IPS-NIHi7 (cell line): ENCODE results near the gene HPN.
"Not testable (repeated sequence)": the region's sequence is repeated elsewhere in the genome, so short reads cannot be mapped to it uniquely, and the experiment has no call there.

Source experiments
- DNase-seq: peaks from one replicate; pipeline ENCODE4 v3.0.0; 2012; ENCODE audit warnings: mixed read lengths; ENCODE audit errors: extremely low spot score

Gene HPN

DNA sequence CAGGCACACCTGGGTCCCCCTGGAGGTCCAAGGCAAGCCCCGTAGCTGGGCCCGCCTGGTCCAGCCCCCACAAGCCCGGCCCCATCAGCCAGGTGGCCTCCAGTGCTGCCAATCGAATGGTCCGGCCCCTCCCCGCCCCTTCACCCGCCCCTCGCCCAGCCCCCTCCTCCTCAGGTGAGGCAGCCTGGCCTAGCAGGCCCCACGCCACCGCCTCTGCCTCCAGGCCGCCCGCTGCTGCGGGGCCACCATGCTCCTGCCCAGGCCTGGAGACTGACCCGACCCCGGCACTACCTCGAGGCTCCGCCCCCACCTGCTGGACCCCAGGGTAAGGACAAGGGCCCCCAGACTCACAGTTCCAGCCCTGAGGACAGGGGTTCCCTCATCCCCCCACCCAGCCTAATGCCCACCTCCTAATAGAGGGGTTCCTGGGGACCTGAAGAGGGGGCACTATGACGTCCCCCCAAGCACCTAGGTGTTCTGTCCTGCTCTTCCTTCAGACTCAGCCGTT lies at the start of gene HPN:
TSS of gene HPN (plus strand) at position 174 of the 508 bp plus-strand sequence. CDS start 786 bp downstream, outside the sequence.
- DNase-seq, result peak; percentile 96

DNA sequence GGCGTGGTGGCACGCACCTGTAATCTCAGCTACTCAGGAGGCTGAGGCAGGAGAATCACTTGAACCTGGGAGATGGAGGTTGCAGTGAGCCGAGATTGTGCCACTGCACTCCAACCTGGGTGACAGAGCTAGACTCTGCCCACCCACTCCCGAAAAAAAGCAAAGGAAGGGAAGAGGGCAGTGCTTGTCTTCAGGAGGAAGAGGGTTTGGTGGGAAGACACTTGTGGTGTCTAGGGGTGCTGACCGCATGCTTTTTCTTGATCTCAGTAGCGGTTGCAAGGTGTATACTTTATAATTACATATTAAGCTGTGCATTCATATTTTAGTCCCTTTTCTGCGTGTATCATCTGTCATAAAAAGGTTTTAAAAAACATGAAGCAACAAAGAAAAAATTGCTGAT lies 48.9 kb upstream of the HPN start:
- not testable (repeated sequence) for DNase-seq

DNA sequence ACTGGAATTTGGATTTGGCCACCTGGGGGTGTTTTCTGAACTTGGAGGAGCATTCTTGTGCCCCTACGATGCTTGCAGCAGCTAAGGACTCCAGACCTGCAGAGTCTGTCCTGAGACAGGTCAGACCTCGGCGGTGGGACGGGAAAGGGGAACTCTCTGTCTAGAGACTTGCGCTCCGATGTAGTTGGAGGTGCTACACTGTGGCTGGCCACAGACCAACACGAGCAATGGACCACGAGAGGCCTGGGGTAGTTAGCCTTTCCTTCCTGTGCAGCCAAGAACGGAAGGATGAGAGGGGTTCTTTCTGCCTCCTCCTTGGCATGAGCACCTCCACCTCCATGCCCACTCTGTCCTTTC lies 47.3 kb upstream of the HPN start:
- no peak for DNase-seq

DNA sequence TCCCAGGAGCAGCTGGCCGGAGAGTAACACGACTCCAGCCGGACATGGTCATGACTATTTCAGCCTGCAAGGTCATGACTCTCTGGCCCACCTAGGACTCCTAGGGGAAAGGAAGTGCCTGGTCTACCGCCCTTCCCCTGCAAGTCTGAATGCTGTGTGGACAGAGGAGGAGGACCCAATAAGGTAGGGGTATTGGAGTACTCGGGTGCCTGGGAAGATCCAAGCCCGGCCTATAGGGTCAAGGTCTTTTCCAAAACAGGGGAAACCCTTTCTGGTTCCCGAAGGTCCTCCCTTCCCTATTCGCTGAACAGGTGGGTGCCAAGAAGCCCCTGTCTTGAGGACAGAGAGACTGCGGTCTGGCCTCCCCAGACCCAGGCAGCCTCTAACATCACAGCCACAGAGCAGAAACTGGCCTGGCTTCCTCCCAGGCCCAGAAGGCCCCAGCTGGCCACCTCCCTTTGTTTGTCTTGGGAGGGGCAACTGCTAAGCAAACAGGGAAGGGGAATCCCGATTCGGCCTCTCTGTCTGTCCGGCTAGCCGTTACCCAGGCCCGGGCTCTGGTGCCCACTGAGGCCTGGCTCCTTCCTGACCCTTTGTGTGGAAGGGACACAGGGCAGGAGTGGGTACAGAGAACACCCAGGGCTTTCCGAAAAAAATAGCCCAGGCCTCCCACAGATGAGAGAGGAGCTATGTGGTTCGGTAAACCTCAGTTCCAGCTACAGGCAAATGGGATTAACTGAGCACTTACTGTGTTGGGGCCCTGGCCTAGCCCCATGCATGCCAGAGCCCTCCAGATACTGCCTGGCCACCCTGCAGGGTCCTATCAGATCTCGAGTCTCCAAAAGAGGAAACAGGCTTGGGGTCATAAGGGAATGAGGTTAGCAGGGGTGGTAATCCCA lies 46.6 kb upstream of the HPN start:
- DNase-seq, result no peak

DNA sequence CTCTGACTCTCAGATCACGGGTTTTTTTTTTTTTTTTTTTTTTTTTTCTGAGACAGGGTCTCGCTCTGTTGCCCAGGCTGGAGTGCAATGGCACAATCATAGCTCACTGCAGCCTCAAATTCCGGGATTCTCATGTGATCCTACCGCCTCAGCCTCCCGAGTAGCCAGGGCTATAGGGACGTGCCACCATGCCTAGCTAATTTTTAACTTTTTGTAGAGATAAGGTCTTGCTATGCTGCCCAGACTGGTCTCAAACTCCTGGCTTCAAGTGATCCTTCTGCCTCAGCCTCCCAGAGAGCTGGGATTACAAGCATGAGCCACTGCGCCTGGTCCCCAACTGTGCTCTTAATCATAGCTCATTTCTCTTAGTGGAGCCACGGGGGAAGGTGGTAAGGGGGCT lies 46.0 kb upstream of the HPN start:
- no peak for DNase-seq

DNA sequence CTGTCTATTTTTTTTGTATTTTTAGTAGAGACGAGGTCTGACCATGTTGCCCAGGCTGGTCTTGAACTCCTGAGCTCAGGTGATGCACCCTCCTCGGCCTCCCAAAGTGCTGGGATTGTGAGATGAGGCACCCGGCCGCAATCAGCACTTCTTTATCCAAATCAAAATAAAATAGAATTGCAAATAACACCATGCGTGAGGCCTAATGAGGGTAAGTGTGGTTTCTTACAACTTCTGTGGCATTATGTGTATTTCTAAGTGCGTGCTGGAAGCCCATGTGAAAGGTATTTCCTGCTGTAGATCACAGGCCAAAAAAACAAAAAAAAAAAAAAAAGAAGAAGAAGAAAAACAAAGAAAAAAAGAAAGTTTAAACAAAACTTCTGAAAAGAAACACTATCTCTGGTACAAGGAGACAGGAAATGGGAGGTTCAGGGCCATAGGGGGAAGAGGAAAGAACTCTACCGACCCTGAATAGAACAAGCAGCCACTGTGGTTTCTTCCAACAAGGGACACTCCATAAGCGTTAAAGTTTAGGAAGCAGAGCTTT lies 44.4 kb upstream of the HPN start:
- no peak for DNase-seq

DNA sequence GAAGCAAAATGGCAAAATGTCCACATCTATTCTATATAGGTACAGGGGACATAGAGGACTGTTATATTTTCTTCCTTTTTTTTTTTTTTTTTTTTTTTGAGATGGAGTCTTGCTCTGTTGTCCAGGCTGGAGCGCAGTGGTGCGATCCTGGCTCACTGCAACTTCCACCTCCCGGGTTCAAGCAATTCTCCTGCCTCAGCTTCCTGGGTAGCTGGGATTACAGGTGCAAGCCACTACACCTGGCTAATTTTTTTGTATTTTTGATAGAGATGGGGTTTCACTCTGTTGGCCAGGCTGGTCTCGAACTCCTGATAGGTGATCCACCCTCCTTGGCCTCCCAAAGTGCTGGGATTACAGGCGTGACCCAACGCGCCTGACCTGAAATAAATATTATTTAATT lies 43.3 kb upstream of the HPN start:
- DNase-seq, result not testable (repeated sequence)

DNA sequence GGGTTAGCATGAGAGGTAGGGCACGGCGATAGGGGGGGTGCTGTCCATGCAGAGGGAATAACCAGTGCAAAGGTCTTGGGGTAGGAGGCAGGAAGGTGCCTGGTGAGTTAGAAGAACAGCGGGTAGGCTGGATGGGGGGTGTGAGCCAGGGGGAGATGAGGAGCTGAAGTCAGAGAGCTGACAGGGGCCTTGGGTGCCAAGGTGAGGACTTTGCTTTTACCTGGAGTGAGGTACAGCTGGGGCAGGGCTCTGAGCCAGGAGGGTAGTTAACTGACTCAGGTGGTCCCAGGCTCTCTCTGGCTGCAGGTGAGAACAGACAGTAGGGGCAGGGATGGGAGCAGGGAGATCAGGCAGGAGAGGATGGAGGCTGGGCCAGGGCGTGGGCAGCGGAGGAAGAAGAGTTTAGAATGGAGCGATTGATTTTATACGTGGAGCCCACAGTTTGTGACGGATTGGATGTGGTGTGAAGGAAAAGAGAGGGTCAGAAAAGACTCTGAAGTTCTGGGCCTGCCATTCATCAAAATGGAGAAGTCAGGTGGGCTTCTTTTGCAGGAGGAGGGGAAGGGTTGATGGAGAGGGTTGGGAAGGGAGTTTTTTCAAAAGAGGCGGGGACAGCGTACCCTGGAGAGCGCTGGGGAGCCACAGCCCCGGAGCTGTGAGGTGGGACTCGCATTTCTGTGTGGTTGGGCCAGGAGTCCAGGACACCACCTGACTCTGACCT lies 42.6 kb upstream of the HPN start:
- DNase-seq, result peak; percentile 81

DNA sequence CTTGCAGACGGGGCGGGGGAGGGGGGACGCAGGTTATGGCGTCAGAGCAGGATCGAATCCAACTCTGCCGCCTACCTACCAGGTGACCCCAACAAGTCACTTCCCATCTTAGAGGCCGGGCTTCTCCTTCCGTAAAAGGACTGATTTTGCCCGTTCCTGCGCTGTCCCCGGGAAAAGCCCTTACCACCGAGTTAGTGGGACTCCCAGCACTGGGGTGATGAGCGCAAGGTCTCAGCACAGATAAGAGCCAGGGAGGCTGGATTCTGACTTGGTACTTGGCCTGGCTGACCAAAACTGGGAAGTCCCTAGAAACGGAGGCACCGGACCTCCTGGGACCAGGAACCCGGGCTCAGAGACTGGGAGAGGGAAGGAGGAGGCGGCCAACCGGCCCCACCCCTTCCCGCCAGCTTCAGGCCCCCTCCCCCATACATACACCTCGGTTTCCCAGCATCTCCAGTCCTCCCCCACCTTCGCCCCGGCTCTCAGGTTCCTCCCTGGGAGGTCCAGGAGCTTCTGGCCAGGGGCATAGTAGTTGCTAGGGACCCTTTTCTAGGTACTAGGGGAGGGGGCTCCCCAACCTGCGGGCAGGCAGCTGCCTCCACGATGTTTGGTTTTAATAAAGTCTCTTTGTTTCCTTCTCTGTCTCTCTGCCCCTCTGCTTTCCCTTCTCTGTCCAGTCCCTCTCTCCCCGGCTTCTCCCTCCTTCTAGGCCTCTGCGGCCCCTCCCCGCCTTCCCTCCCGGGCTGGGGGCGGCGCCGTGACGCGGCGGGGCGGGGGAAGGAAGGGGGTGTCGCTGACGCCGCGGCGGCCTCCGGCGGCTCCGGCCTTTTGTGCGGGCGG lies 41.8 kb upstream of the HPN start, which contains the start of gene GRAMD1A:
TSS of gene GRAMD1A (plus strand) at position 826 of the 840 bp plus-strand sequence. CDS start 156 bp downstream, outside the sequence.
- DNase-seq, result peak; percentile 95

DNA sequence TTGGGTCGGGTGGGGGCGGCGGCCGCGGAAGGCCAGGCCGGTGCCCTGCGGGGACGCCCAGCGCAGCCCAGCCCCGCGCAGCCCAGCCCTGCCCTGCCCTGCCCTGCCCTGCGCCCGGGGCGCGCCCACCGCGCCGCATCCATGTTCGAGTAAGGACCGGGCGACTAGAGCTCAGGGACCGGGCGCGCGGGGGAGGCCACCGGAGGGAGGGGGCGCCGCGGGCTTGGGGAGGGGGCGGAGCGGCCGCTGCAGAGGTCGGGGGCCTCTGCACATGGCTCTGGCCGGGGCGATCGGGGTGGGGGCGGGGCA lies 41.2 kb upstream of the HPN start:
- no peak for DNase-seq

DNA sequence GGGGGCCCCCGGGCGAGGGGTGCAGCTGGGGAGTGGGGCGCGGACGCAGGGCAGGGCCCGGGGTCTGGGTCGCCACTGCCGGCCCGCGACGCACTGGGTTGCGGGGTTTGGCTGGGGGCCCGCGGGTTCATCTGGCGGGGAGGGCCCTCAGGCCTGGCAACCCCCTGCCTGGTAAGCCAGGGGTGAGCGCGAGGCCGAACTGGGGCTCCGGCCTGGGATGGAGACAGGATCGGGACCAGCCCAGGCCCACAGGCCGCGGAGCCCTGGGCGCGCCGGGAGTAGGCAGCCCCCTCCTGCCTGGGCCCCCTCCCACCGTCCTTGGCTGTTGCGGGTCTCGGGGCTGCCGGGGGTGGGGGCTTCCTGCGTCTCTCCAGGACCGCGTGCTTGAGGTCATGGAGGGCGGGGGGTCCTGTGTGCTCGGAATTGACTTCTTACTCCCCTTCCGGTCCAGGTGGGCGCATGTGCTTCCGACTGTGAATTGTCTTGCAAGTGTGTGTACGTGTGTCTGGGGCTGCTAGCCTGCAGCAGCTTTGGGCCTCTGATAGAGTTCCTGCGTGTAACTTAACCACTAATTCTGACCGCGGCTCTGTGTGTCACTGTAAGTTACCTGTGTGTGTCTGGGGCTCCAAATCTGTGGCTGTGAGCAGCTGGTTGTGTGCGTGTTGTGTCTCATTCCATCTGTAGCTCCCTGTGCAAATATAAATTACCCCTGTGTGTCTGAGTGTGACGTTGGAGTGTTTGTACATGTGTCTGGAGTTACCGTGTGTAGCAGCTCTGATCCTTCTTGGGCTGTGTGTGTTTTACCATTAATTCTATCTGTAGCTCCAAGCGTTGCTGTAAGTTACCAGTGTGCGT lies 40.6 kb upstream of the HPN start:
- DNase-seq, result peak; percentile 35

DNA sequence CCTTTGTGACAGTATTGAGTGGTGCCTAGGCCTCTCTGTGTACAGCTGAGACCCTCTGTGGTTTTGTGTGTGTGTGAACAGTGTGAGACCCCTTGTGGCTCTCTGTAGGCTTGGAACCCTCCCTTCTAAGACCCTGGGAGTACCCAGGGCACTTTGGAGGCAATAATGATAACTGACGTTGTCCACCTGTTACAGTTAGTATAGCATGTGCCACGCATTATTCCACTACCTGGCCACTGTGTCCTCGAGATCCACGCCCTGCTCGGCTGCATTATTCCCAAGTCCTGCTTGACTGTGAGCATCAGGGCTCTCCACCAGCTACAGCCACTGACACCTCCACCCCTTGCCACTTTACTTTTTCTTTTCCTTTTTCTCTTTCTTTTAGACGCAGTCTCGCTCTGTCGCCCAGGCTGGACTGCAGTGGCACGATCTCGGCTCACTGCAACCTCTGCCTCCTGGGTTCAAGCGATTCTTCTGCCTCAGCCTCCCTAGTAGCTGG lies 39.4 kb upstream of the HPN start:
- no peak for DNase-seq

DNA sequence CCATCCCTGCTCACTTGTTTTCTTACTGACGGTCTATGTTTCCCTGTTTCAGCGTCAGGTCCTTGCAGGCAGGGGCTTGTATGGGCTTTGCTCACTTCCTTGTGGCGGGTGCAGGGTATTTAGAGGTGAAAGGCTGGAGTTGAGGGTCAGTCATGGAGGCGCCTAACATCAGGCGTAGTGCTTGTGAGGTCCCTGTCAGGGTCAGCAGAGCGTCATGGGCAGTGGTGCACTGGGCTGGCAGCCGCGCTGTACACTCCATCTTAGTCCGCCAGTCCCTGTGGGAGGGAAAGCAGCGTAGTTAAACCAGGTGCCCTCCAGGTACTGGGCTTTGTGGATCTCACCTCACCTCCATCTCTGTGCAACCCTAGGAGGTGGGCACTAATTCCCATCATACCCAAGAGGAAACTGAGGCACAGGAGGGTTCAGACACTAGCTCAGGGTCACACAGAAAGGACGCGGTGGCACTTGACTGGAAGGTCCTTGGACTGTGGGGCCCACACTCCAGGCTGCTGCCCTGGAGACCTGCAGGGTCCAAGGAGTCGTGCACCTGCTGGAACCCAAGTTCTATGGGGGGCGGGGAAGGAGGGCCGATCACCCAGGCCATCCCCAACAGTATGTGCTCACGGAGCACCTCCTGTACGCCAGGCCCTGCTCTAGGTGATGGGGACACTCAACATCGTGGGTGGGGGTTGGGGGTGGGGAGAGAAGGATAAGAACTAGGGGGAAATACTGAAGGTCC lies 36.8 kb upstream of the HPN start:
- DNase-seq, result no peak

DNA sequence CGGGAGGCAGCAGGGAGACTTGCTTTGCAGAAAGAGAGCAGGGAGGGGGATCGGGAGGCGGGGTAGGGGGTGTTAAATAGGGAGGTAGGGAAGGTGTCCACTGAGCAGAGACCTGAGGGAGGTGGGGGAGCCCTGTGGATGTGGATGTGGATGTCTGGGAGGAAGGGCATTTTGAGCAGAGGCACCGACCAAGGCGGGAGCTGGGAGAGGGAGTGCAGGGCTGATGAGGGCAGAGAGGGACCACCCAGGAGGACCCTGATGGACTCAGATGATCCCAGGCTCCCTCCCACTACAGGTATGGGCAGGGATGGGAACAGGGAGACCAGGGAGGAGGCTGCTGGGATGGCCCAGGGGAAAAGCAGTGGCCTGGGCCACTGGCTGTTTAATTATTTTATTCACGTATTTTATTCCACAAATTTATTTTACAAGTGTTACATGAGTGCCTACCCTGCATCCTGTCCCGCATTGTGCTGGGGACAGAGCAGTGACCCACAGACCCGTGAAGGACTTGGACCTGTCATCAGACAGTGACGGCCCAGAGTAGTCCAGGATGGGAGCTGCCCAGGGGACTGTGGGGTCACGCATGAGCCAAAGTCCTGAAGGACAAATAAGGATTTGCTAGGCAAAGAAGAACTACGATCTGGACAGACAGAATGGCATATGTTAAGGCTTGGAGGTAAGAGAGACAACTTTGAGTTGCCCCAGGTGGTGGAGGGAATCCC lies 36.1 kb upstream of the HPN start:
- DNase-seq, result no peak

DNA sequence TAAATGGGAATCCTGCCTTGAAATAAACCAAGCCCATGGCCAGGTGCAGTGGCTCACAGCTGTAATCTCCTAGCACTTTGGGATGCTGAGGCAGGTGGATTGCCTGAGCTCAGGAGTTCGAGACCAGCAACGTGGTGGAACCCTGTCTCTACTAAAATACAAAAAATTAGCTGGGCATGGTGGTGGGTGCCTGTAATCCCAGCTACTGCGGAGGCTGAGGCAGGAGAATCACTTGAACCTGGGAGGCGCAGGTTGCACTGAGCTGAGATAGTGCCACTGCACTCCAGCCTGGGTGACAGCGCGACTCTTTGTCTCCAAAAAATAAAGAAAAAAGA lies 35.5 kb upstream of the HPN start:
- DNase-seq, result not testable (repeated sequence)

DNA sequence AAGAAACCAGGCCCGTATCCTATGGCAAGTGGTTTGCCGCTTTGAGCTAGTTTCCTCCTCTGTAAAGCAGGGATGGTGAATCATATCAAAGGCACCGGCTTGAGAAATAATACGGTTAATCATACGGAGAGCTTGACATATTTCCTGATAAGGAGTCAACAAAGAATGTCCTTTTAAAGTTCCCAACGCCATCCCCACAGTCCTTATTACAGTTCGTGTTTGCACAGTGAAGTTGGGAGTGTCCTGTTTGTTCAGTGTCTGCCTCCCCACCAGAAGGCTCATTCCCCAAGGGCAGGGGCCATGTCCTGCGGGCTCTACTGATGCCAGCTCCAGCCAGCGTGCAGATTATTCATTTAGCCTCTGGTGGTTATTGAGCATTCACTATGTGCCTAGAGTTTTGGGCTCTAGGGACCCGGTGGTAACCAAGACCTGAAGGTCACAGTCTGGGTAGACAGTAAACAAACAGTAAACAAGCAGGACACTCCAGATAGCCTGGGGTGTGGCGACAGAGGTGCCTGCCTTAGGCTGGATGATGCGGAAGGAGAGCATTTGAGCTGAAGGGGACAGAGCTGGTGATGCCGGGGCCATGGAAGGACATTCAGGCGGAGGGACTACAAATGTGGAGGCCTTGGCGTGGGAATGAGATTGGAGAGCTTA lies 35.1 kb upstream of the HPN start:
- DNase-seq, result no peak

DNA sequence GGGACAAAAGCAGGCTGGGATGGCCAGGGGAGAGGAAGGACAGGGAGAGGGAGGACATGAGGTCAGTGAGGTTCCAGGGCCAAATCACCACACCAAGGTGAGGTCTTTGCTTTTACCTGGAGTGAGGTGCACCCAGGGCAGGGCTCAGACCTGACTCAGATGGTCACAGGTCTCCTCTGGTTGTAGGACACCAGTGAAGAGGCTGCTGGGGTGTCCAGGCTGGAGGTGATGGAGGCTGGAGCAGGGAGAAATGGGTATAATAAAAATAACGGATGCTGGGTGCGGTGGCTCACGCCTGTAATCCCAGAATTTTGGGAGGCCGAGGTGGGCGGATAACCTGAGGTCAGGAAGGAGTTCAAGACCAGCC lies 34.5 kb upstream of the HPN start:
- no peak for DNase-seq

DNA sequence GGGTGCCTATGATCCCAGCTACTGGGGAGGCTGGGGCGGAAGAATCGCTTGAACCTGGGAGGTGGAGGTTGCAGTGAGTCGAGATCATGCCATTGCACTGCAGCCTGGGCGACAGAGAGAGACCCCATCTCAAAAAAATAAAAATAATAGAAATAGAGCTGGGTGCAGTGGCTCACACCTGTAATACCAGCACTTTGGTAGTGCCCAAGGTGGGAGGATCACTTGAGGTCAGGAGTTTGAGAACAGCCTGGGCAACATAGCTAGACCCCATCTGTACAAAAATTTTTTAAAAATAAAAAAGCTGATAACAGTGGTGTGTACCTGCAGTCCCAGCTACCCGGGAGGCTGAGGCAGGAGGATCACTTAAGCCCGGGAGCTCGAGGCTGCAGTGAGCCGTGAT lies 34.1 kb upstream of the HPN start:
- not testable (repeated sequence) for DNase-seq

DNA sequence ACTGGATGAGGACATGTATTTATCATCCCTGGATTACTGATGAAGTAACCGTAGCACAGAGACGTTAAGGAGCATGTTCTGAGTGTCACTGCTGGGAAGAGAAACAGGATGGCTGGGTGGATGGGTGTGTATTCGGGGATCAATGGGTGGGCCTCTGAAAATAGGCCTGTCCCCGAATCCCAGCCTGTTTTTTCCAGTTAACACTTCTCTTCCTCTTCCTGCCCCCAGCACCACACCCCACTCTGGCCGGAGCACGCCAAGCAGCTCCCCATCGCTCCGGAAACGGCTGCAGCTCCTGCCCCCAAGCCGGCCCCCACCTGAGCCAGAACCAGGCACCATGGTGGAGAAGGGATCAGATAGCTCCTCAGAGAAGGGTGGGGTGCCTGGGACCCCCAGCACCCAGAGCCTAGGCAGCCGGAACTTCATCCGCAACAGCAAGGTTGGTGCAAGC lies 32.6 kb upstream of the HPN start:
- no peak for DNase-seq
